ENCODE data around the gene SPEM3. TPM values are rescaled to one million over a fixed set of nuclear protein-coding genes. Genes with fewer than 3 reads are reported as not detected.

SPEM3 gene
- total and polyA plus RNA-seq, 3 donors from 2014 or later = 5.7 to 63.0 (median 18.8) TPM

DNA sequence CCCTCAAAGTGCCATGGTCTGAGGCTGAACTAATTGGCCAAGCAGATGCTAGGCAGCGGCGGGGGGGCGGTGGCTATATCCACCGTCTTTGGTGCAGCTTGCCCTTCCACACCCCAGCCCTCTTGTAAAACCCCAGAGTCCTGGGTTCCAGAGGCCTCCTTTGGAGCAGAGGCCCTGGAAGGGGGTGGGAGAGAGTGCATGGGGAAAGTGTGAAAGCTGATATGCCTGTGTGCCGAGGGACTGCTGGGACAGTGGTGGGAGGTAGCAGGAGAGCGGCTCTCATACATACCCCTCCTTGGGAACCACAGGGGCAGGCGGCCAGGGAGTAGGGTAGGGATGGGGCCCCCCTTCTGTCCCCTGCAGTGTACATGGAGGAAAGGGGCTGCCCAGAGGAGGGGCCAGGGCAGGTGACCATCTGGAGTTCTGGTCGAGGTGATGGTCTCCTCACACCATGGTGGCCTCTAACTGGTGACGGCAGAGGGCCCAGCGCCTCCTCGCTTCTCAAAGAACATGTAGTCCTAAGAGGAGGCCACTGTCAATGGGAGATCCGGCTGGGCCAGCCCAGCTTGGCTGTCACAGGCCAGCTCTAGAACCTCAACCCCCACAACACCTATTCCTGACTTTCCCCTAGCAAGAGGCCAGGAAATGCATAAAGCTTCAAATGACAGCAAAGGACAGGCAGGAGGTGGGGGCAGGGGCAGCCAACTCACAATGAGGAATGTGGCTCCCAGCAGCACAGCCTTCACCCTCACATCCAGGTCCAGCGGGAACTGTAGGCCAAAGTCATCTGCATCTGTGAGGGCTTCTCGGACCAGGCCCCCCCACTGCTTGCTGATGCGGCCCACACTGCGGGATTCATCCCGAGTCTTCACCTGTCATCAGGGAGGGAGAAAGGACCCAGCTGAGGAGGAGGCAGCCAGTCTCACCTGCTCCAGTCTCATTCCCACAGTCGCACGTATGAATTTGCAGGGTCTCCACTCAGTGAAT lies 38.4 kb upstream of the SPEM3 start:
- no peak for DNase-seq
- intact Hi-C loops (cut with DNase I; ENCODE audit: low total_unique reads) = no loop called here
- H3K27ac ChIP-seq = no peak overlapping the region
- H3K4me1 ChIP-seq = peaks cover 13% of the 10 kb centered on the region
- H3K4me3 ChIP-seq = no peak overlapping the region
- H3K27me3 ChIP-seq = no peaks in the 10 kb centered on the region
- 83 to 85% methylated on average over 11 to 19 of the region's 19 CpGs for WGBS, 2 donors
- H3K36me3 ChIP-seq (ENCODE audit: low read depth, missing control alignments) = no peaks in the 10 kb centered on the region
- TF ChIP-seq, protein P1, sequence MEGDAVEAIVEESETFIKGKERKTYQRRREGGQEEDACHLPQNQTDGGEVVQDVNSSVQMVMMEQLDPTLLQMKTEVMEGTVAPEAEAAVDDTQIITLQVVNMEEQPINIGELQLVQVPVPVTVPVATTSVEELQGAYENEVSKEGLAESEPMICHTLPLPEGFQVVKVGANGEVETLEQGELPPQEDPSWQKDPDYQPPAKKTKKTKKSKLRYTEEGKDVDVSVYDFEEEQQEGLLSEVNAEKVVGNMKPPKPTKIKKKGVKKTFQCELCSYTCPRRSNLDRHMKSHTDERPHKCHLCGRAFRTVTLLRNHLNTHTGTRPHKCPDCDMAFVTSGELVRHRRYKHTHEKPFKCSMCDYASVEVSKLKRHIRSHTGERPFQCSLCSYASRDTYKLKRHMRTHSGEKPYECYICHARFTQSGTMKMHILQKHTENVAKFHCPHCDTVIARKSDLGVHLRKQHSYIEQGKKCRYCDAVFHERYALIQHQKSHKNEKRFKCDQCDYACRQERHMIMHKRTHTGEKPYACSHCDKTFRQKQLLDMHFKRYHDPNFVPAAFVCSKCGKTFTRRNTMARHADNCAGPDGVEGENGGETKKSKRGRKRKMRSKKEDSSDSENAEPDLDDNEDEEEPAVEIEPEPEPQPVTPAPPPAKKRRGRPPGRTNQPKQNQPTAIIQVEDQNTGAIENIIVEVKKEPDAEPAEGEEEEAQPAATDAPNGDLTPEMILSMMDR (IDR thresholded peaks at IDR 0.05) = no peak
- no peak for TF ChIP-seq POLR2A (IDR thresholded peaks at IDR 0.05)
- no peaks in the 10 kb centered on the region for H3K9me3 ChIP-seq

DNA sequence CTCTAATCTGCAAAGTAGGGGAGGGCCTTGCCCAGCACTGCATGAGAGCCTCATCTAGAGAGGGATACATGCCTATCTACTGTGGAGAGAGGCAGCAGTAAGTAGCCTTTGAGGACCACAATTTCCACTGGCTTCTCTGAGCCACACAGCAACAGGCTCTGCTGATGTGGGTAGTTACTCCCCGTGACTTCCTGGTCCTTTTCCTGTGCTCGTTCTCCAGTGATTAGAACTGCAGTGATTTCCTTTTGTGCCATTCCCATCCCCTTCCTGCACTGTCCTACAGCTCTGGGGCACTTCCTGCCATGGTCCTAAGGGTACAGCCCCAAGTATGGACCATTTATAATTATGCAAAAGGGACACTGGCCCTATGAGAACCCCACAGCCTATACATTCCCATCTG lies 37.4 kb upstream of the SPEM3 start:
- Histone ChIP-seq H3K9me3 (no peaks in the 10 kb centered on the region), H3K36me3 (ENCODE audit: low read depth, missing control alignments) (no peaks in the 10 kb centered on the region), H3K4me1 (peaks cover 15% of the 10 kb centered on the region), H3K4me3 (no peak overlapping the region), H3K27ac (no peak overlapping the region), H3K27me3 (no peaks in the 10 kb centered on the region)
- DNase-seq = no peak
- WGBS, 2 donors = 72 to 84% methylated on average over 2 of the region's 2 CpGs
- no peak for TF ChIP-seq POLR2A (IDR thresholded peaks at IDR 0.05)
- TF ChIP-seq, protein P1 (IDR thresholded peaks at IDR 0.05) = no peak
- intact Hi-C loops (cut with DNase I; ENCODE audit: low total_unique reads) = no loop called here

DNA sequence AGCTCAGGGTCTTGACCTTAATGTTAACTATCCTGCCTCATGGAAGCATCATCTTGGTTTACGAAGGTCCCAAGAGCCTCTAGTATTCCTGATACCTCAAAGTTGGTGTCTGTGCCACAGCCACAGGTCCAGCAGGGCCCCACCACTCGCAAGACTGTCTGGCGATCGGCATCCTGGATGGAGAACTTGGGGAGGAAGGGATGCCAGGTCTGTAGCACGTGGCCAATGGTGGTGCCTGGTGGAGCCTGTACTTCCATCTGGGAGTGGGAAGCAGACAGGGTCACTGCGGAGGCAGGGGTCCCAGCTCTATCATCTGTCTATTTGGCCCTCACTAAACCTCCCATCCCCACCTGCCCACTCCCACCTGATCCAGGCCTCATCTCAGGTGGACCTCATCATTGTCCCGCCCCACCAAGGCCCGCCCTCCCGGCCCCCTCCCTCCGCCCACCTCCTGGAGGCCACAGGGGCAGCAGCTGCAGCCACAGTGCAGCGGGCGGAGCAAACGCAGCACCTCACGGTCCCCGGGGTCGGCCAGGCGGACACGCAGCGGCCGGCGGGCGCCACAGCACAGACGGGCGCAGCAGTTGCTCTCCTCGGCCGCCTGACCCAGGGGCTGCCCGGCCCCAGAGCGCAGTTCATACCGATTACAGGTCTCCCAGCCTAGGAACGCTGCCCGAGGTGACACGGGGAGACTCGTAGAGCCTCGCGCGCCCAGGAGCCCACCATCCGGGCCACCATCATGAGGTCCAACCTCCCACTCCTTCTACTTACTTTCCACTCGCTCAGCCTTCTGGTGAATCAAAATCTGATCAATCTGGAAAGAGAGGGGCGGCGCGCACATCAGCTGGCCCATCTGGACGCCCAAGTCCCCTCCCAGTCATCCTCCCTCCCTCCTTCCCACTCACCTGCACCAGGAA lies 35.7 kb upstream of the SPEM3 start:
- Histone ChIP-seq H3K27ac (no peak overlapping the region), H3K9me3 (no peaks in the 10 kb centered on the region), H3K27me3 (no peaks in the 10 kb centered on the region), H3K4me1 (peaks cover 15% of the 10 kb centered on the region), H3K4me3 (no peak overlapping the region), H3K36me3 (ENCODE audit: low read depth, missing control alignments) (no peaks in the 10 kb centered on the region)
- no peak for DNase-seq
- intact Hi-C loops (cut with DNase I; ENCODE audit: low total_unique reads) = no loop called here
- TF ChIP-seq, protein P1 (IDR thresholded peaks at IDR 0.05) = no peak
- no peak for TF ChIP-seq POLR2A (IDR thresholded peaks at IDR 0.05)
- WGBS, 2 donors = 62 to 68% methylated on average over 14 to 42 of the region's 42 CpGs

DNA sequence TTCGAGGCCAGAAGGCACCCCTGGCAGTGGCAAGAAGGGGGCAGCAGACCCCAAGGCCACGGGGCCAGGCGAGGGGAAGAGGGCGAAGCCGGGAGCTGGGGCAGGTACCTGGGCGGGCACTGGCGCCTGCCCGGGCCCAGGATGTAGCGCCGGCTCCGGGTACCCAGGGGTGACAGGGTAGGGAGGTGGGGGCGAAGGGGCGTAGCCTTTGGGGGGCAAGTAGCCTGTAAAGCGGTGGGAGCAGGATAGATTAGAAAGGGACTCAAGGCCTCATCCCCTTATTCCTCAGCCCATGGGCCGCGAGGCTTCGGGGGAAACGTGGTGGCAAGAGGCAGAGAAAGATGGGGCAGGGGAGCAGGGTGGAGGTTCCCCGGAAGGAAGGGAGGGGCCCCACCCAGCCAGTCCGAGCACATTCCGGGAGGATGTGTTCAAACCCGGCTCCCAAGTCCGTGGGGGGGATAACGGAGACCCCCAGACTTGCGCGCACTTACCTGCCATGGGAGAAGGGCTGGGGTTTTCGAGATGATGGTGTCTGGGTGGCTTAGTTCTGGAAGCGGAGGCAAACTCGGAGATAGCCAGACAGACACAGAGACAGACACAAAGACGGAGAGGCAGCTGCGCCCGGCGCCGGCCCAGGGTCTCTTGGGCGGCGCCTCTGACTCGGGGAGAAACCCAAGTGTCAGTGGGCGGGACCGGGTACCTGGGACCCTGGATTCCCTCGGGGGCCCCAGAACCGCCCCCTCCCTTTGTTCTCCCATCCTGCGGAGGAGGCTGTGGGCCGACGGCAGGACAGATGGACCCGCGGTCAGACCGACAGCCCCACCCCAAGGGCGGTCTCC lies 34.8 kb upstream of the SPEM3 start:
- intact Hi-C loops (cut with DNase I; ENCODE audit: low total_unique reads) = no loop called here
- H3K27ac ChIP-seq = peak overlapping the region; percentile 84 to 92
- no peaks in the 10 kb centered on the region for H3K9me3 ChIP-seq
- H3K36me3 ChIP-seq (ENCODE audit: low read depth, missing control alignments) = no peaks in the 10 kb centered on the region
- TF ChIP-seq, protein P1 (IDR thresholded peaks at IDR 0.05) = no peak
- no peak for TF ChIP-seq POLR2A (IDR thresholded peaks at IDR 0.05)
- peak overlapping the region; percentile 72 to 82 for H3K4me3 ChIP-seq
- no peak for DNase-seq
- 3 to 8% methylated on average over 26 to 37 of the region's 48 CpGs for WGBS, 2 donors
- H3K4me1 ChIP-seq = peaks cover 15% of the 10 kb centered on the region
- H3K27me3 ChIP-seq = no peaks in the 10 kb centered on the region
